Measurements from ENCODE around the gene ST7L.

ST7L gene

GRCh38 chr1:112478314-112478713, 140.6 kb downstream of the ST7L start:
- H3K27ac ChIP-seq (ENCODE audit: low read length): no peak overlapping the region
- no peaks in the 10 kb centered on the region for H3K4me1 ChIP-seq (ENCODE audit: insufficient read depth, low read length)
- no peak overlapping the region for H3K9ac ChIP-seq (ENCODE audit: low read depth, low read length)
- peaks cover 3% of the 10 kb centered on the region for H3K9me3 ChIP-seq (ENCODE audit: insufficient read depth, low read depth, low read length)
- no peaks in the 10 kb centered on the region for H3K36me3 ChIP-seq (ENCODE audit: insufficient read depth, low read depth, low read length)
- H3K27me3 ChIP-seq (ENCODE audit: insufficient read depth, low read length): no peaks in the 10 kb centered on the region
- no peak overlapping the region for H3K4me3 ChIP-seq (ENCODE audit: low read length)

- Histone ChIP-seq H3K9me3 (ENCODE audit: insufficient read depth, low read depth, low read length) (peaks cover 3% of the 10 kb centered on the region), H3K36me3 (ENCODE audit: insufficient read depth, low read depth, low read length) (no peaks in the 10 kb centered on the region), H3K27me3 (ENCODE audit: insufficient read depth, low read length) (no peaks in the 10 kb centered on the region), H3K9ac (ENCODE audit: low read depth, low read length) (no peak overlapping the region), H3K27ac (ENCODE audit: low read length) (no peak overlapping the region), H3K4me1 (ENCODE audit: insufficient read depth, low read length) (no peaks in the 10 kb centered on the region), H3K4me3 (ENCODE audit: low read length) (no peak overlapping the region)
Measured at GRCh38 chr1:112477550-112477949, 141.4 kb downstream of the ST7L start.
